Activated CD4-positive, alpha-beta T cell treated with anti-CD3 and anti-CD28 coated beads for 36 hours (primary cell): Measurements from ENCODE around the gene SLMAP. TPM values are rescaled to one million over a fixed set of nuclear protein-coding genes. Genes with fewer than 3 reads are reported as not detected.
"Not testable (repeated sequence)": the region's sequence is repeated elsewhere in the genome, so short reads cannot be mapped to it uniquely, and the experiment has no call there.

Experiments used
- ATAC-seq: fragments of 200-7000 bp; cut with Tn5 transposase; one replicate; pipeline ENCODE4 v1.10.0; 2021; ENCODE audit warnings: mild to moderate bottlenecking, moderate library complexity
- CTCF ChIA-PET: fragments of 350-600 bp; sonication (Branson Sonifier 250); formaldehyde crosslinking; loops from one replicate; lab custom pipeline; 2021; ENCODE audit warnings: antibody characterized with exemption; lab: Charles Lee
- POLR2A ChIA-PET: fragments of 350-600 bp; sonication (Branson Sonifier 250); formaldehyde crosslinking; loops from one replicate; lab custom pipeline; 2021; ENCODE audit warnings: antibody characterized with exemption, inconsistent platforms; lab: Charles Lee
- DNase-seq: peaks from one replicate; pipeline ENCODE4 v3.0.0-alpha.2; 2020
- H3K27ac Mint-ChIP-seq: one replicate; pipeline ENCODE4 v1.8.0; 2021; ENCODE audit warnings: mixed read lengths
- H3K27me3 Mint-ChIP-seq: one replicate; pipeline ENCODE4 v1.8.0; 2021; ENCODE audit warnings: mixed read lengths
- H3K36me3 Mint-ChIP-seq: one replicate; pipeline ENCODE4 v1.8.0; 2021; ENCODE audit warnings: low read depth, mixed read lengths
- H3K4me1 Mint-ChIP-seq: one replicate; pipeline ENCODE4 v1.8.0; 2021; ENCODE audit warnings: mixed read lengths
- H3K4me3 Mint-ChIP-seq: one replicate; pipeline ENCODE4 v1.8.0; 2021; ENCODE audit warnings: mild to moderate bottlenecking, moderate library complexity, mixed read lengths
- H3K9me3 Mint-ChIP-seq: one replicate; pipeline ENCODE4 v1.8.0; 2021; ENCODE audit warnings: low read depth, mixed read lengths
- intact Hi-C, 2 experiments: fragments of 100-400 bp; cut with DNase I in 1 of 2; cut with micrococcal nuclease in 1 of 2; formaldehyde crosslinking; loops; one replicate each; pipeline versions ENCODE4 v1.14.2 to v1.15.1; 2022 to 2024; cut with DNase I, micrococcal nuclease
- total RNA-seq, 2 experiments: library from RNA; stranded (reverse); gene quantifications; one replicate each; pipeline ENCODE4 v1.2.3, GENCODE V29; 2021

The SLMAP gene
- total RNA-seq, 2 experiments from 2014 or later: 43.1 to 55.3 TPM

DNA sequence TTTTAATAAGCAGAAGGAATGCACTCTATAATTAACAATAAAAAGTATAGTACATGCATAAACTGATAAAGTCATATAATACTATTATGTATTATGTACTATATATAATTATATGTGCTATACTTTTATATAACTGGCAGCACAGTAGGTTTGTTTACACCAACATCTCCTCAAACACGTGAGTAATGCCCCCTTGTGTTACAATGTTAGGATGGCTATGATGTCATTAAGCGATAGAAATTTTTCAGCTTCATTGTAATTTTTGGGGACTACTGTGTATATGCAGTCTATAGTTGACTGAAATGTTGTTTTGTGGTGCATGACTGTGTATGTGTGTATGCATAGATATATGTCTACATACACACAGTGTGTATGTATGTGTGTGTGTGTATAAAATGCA, 100.6 kb downstream of the SLMAP start:
- no peaks in the 10 kb centered on the region for H3K9me3 Mint-ChIP-seq
- ChIA-PET CTCF (interaction anchor here (1.3 to 1.5 kb wide), 4 partner anchors 10 to 14 kb away, joined by 3 read pairs; no protein-coding TSS in a partner anchor), POLR2A (no interaction called here)
- intact Hi-C loops: loop anchor here (10.0 kb wide), 2 partner anchors 462 to 682 kb away; no protein-coding TSS in a partner anchor
- DNase-seq (no peak), ATAC-seq (no peak)
- H3K27me3 Mint-ChIP-seq: no peaks in the 10 kb centered on the region
- H3K4me3 Mint-ChIP-seq: no peak overlapping the region
- no peak overlapping the region for H3K27ac Mint-ChIP-seq
- H3K36me3 Mint-ChIP-seq: peaks cover 12% of the 10 kb centered on the region
- no peaks in the 10 kb centered on the region for H3K4me1 Mint-ChIP-seq

DNA sequence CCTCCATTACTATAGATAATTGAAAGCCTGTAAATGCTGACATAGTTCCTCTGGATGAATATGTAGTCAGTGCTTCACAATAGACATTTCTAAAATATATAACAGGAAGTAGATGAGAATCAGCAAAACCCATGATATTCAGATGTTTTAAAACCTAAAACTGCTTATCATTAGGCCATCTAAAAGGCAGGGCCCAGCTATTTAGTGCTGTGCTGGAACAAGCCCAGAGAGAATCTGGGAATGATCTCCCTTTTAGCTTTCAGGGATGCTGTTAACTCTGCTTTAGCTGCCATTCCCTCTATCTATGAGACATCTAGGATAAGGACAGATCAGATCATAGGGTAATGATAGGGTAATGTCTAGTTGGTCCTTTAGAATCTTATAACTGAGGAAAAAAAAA, 106.8 kb downstream of the SLMAP start:
- H3K4me3 Mint-ChIP-seq: no peak overlapping the region
- ChIA-PET POLR2A (no interaction called here), CTCF (interaction anchor here (0.7 to 1.0 kb wide), 2 partner anchors 272 to 466 kb away, joined by 3 read pairs; no protein-coding TSS in a partner anchor)
- H3K4me1 Mint-ChIP-seq: no peaks in the 10 kb centered on the region
- H3K27ac Mint-ChIP-seq: no peak overlapping the region
- no peak for ATAC-seq
- no peaks in the 10 kb centered on the region for H3K27me3 Mint-ChIP-seq
- H3K36me3 Mint-ChIP-seq: peaks cover 21% of the 10 kb centered on the region
- no peak for DNase-seq
- intact Hi-C loops: no loop called here
- no peaks in the 10 kb centered on the region for H3K9me3 Mint-ChIP-seq

DNA sequence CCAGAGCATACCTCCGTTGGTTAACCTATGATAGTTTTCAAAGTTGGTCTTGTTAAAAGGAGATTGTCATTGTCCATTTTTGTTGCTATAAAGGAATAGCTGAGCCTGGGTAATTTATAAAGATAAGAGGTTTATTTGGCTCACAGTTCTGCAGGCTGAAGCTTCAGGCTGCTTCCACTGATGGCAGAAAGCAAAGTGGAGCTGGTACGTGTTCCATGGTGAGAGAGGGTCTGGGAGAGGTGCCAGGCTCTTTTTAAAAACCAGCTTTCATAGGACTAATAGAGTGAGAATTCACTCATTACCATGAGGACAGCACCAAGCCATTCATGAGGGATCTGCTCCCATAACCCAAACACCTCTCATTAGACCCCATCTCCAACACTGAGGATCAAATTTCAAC, 107.3 kb downstream of the SLMAP start:
- no peak overlapping the region for H3K4me3 Mint-ChIP-seq
- CTCF ChIA-PET: interaction anchor here (0.7 to 1.0 kb wide), 2 partner anchors 272 to 466 kb away, joined by 3 read pairs; no protein-coding TSS in a partner anchor
- POLR2A ChIA-PET: no interaction called here
- no peaks in the 10 kb centered on the region for H3K4me1 Mint-ChIP-seq
- H3K36me3 Mint-ChIP-seq: peaks cover 19% of the 10 kb centered on the region
- intact Hi-C loops: no loop called here
- H3K27ac Mint-ChIP-seq: no peak overlapping the region
- H3K27me3 Mint-ChIP-seq: no peaks in the 10 kb centered on the region
- DNase-seq (no peak), ATAC-seq (no peak)
- no peaks in the 10 kb centered on the region for H3K9me3 Mint-ChIP-seq

DNA sequence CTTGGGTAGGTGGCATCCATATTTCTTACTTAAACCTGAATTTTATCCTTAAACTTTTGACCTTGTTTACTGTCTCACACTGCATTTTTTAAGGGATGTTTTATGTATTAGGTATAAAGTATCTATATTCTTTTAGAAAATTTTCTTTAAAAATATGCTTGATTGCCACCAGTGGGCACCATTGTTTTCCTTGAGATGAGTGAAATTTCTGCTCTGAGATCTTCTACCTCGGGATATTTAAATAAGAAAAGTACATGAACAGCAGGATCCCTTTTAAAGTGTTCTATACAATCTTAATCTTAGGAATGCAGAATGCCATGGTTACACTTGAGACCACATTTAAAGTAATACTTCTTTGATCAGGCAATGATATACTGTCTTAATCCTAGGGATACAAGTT, 108.7 kb downstream of the SLMAP start:
- Mint-ChIP-seq H3K27me3 (no peaks in the 10 kb centered on the region), H3K9me3 (no peaks in the 10 kb centered on the region), H3K4me1 (no peaks in the 10 kb centered on the region), H3K36me3 (peaks cover 18% of the 10 kb centered on the region), H3K27ac (no peak overlapping the region), H3K4me3 (no peak overlapping the region)
- ATAC-seq (no peak), DNase-seq (no peak)
- ChIA-PET POLR2A (no interaction called here), CTCF (interaction anchor here (0.9 kb wide), 1 partner anchor 467 kb away, joined by 5 read pairs; no protein-coding TSS in a partner anchor)
- intact Hi-C loops: no loop called here

DNA sequence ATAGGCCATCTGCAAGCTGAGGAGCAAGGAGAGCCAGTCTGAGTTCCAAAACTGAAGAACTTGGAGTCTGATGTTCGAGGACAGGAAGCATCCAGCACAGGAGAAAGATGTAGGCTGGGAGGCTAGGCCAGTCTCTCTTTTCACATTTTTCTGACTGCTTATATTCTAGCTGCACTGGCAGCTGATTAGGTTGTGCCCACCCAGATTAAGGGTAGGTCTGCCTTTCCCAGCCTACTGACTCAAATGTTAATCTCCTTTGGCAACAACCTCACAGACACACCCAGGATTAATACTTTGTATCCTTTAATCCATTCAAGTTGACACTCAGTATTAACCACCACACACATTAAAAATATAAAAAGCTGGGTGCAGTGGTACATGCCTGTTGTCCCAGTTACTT, 113.0 kb downstream of the SLMAP start:
- peaks cover 21% of the 10 kb centered on the region for H3K36me3 Mint-ChIP-seq
- H3K9me3 Mint-ChIP-seq, H3K27me3 Mint-ChIP-seq, ATAC-seq, intact Hi-C loops, H3K4me3 Mint-ChIP-seq, H3K4me1 Mint-ChIP-seq, POLR2A ChIA-PET, CTCF ChIA-PET, DNase-seq, H3K27ac Mint-ChIP-seq: not testable (repeated sequence)

DNA sequence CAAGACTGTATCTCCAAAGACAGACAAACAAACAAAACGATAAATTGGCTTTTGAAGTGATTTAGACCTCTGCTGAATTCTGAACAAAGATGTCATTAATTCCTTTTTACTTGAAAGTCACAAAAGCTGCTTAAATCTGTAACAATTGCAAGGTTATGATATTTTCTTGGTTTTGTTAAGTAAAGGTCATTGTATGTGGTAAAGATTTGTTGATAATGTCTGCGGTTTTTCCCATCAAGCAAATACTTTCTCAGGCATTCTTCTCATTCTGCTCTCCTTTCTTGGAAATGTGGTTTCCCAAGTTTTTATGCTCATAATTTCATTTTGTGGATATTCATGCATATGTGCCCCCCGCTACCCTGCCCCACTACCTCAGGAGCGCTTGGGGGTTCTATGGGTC, 116.5 kb downstream of the SLMAP start:
- Mint-ChIP-seq H3K4me3 (no peak overlapping the region), H3K4me1 (no peaks in the 10 kb centered on the region), H3K36me3 (peaks cover 9% of the 10 kb centered on the region), H3K27me3 (no peaks in the 10 kb centered on the region), H3K27ac (no peak overlapping the region), H3K9me3 (no peaks in the 10 kb centered on the region)
- intact Hi-C loops: no loop called here
- ChIA-PET POLR2A (no interaction called here), CTCF (interaction anchor here (1.1 kb wide), 1 partner anchor 14 kb away, joined by 3 read pairs; no protein-coding TSS in a partner anchor)
- DNase-seq (no peak), ATAC-seq (no peak)

DNA sequence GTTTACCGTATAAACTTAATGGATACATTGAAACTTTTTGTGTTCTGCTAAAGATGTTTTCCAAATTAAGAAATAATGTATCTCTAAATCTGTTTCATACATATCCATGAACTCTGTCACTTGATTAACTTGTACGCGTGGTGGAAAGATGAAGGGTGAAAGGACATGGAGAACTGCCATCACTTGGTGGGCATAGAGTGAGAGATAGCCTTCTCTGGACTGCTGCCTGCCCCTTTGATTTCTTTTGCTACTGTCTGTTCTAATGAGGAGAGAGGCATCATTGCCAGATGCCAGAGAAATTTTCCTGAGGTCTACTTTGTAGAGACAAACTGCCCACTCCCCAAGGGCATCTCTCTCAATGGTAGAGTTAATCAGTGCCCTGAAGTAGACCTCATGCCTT, 120.5 kb downstream of the SLMAP start:
- no peak for DNase-seq
- CTCF ChIA-PET: no interaction called here
- intact Hi-C loops: no loop called here
- H3K4me1 Mint-ChIP-seq: no peaks in the 10 kb centered on the region
- no peak for ATAC-seq
- H3K27me3 Mint-ChIP-seq: no peaks in the 10 kb centered on the region
- no peak overlapping the region for H3K27ac Mint-ChIP-seq
- POLR2A ChIA-PET: no interaction called here
- no peak overlapping the region for H3K4me3 Mint-ChIP-seq
- H3K9me3 Mint-ChIP-seq: no peaks in the 10 kb centered on the region
- H3K36me3 Mint-ChIP-seq: peaks cover 8% of the 10 kb centered on the region

DNA sequence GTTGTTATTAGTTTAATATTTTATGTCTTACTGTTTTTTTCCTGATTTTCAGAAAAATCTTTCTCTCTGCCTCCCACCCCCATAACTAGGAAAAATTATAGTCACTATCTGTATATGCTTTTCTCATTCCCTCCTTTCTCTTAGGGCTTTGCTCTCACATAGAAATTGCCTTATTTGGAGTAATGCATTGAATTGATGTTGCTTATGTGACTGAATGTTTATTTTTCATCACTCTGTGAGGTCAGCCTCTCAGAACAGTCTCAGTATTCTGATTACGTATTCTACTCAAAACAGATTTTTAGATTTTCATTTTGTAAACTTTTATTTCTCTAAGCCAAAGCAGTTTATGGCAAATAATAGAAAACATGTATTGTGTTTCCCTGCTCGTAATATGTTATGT, 121.0 kb downstream of the SLMAP start:
- DNase-seq (no peak), ATAC-seq (no peak)
- H3K4me3 Mint-ChIP-seq: no peak overlapping the region
- no peaks in the 10 kb centered on the region for H3K9me3 Mint-ChIP-seq
- peaks cover 8% of the 10 kb centered on the region for H3K36me3 Mint-ChIP-seq
- intact Hi-C loops: no loop called here
- ChIA-PET POLR2A (no interaction called here), CTCF (no interaction called here)
- no peaks in the 10 kb centered on the region for H3K27me3 Mint-ChIP-seq
- H3K27ac Mint-ChIP-seq: no peak overlapping the region
- H3K4me1 Mint-ChIP-seq: no peaks in the 10 kb centered on the region

DNA sequence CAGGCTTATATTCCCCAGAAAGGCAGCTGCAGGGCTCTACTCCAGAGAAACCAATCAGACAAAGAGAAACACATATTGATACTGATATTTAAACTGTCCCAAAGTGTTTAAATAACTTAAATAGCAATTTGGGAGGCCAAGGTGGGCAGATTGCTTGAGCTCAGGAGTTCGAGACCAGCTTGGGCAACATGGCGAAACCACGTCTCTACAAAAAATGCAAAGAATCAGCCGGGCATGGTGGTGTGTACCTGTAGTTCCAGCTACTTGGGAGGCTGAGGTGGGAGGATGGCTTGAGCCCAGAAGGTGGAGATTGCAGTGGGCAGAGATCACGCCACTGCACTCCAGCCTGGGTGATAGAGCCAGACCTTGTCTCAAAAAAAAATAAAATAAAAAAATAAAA, 128.3 kb downstream of the SLMAP start:
- H3K9me3 Mint-ChIP-seq, POLR2A ChIA-PET, CTCF ChIA-PET, H3K4me1 Mint-ChIP-seq, ATAC-seq, intact Hi-C loops, H3K27ac Mint-ChIP-seq, H3K27me3 Mint-ChIP-seq, DNase-seq, H3K4me3 Mint-ChIP-seq: not testable (repeated sequence)
- H3K36me3 Mint-ChIP-seq: peaks cover 29% of the 10 kb centered on the region

DNA sequence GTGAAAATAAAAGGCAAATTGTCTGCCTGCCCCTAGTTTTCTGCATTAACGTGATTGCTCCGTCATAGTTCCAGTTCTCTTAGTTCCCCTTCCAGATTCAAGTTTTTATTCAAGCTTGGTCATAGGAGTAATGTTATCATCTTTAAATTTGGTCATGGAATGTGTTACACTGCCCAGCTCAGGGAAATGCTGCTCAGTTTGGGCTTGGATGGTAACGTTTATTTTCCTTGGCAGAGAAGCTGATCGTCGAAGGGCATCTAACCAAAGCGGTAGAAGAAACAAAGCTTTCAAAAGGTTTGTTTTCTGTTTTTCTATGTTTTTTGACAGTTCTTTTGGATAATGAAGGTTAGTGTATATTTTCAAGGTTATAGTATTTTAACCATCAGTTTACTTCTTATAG, 133.7 kb downstream of the SLMAP start:
- Mint-ChIP-seq H3K36me3 (peaks cover 21% of the 10 kb centered on the region), H3K9me3 (no peaks in the 10 kb centered on the region), H3K4me3 (no peak overlapping the region), H3K27ac (no peak overlapping the region), H3K27me3 (no peaks in the 10 kb centered on the region), H3K4me1 (no peaks in the 10 kb centered on the region)
- CTCF ChIA-PET: interaction anchor here (0.6 to 1.0 kb wide), 2 partner anchors 346 to 375 kb away, joined by 4 read pairs; no protein-coding TSS in a partner anchor
- intact Hi-C loops: no loop called here
- ATAC-seq: no peak
- POLR2A ChIA-PET: no interaction called here
- no peak for DNase-seq

DNA sequence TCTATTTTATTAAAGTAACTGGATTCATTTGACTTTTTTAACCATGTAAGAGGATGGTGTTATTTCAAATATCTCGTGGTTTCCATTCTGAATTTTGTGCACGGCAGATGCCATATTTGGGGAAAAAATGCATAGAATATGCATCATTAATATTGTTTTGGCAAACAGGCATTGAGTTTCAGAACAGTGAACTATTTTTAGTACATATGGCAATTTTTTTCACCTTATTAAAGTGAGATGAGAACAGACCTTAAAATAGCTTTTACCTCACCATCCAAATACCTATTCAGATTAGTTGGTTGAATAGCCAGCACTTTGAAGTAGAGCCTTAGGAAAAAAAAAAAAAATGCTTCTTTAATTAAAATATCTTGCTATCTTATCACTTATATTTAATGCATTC, 134.8 kb downstream of the SLMAP start:
- Mint-ChIP-seq H3K27me3 (no peaks in the 10 kb centered on the region), H3K36me3 (peaks cover 15% of the 10 kb centered on the region)
- intact Hi-C loops: no loop called here

DNA sequence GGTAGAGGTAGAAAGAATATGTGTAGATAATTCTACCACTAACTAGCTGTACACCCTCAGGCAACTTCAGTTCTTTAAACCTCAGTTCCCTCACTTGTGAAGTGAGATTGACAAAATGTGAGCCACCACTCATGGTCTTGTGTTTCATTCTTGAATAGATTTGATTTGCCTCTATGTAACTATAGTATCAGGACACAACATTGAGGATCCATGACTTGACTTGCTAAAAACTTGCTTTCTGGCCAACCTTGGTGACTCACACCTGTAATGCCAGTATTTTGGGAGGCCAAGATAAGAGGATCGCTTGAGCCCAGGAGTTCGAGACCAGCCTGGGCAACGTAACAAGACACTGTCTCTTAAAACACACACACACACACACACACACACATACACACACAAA, 136.3 kb downstream of the SLMAP start:
- H3K27me3 Mint-ChIP-seq: no peaks in the 10 kb centered on the region
- no peak overlapping the region for H3K4me3 Mint-ChIP-seq
- ATAC-seq (no peak), DNase-seq (no peak)
- no peaks in the 10 kb centered on the region for H3K9me3 Mint-ChIP-seq
- intact Hi-C loops: no loop called here
- no peaks in the 10 kb centered on the region for H3K4me1 Mint-ChIP-seq
- peaks cover 11% of the 10 kb centered on the region for H3K36me3 Mint-ChIP-seq
- H3K27ac Mint-ChIP-seq: no peak overlapping the region
- POLR2A ChIA-PET: no interaction called here
- CTCF ChIA-PET: no interaction called here

More for the DNA sequence above, 134.8 kb downstream of the SLMAP start:
- Mint-ChIP-seq H3K4me3 (no peak overlapping the region), H3K4me1 (no peaks in the 10 kb centered on the region), H3K9me3 (no peaks in the 10 kb centered on the region), H3K27ac (no peak overlapping the region)
- ChIA-PET CTCF (no interaction called here), POLR2A (no interaction called here)
- DNase-seq: no peak
- no peak for ATAC-seq
